ENCODE results near the gene RXFP3.

GRCh38 chr5:33933723-33934169, 2.4 kb upstream of the RXFP3 start:
- TF ChIP-seq EZH2 (IDR thresholded peaks at IDR 0.05) (no peak), CTCF (IDR thresholded peaks at IDR 0.05) (no peak), EZH2phosphoT487 (IDR thresholded peaks at IDR 0.05) (no peak)
